HEK293 (cell line): ENCODE results near the gene GID8.

Experiments
- CTCF ChIA-PET: fragments of 350-600 bp; formaldehyde crosslinking; extraction: SDS; loops from one replicate; lab custom pipeline; 2021; ENCODE audit warnings: antibody characterized with exemption; lab: Yijun Ruan, JAX
- POLR2A ChIA-PET: fragments of 300-600 bp; formaldehyde crosslinking; extraction: SDS; loops from one replicate; lab custom pipeline; 2020; ENCODE audit warnings: antibody characterized with exemption, inconsistent platforms; lab: Yijun Ruan, JAX
- H3K27ac ChIP-seq: fragments of 200-500 bp; sonication (Bioruptor generic); 2 replicates; pipeline ENCODE4 v1.5.1; 2014; ENCODE audit warnings: low read depth, low read length, control low read depth, inconsistent platforms; ENCODE audit errors: extremely low read depth
- H3K36me3 ChIP-seq, 2 experiments: fragments of 200-500 bp in 1 of 2; sonication (Bioruptor generic) in 1 of 2; 1 replicate in 1 of 2; 2 replicates in 1 of 2; pipeline ENCODE4 v1.5.1; 2014 to 2017; ENCODE audit warnings: inconsistent platforms in 2 of 2, low read length in 2 of 2; ENCODE audit not compliant: control insufficient read depth in 2 of 2, insufficient read depth in 1 of 2
- H3K4me1 ChIP-seq: fragments of 200-500 bp; sonication (Bioruptor generic); 2 replicates; pipeline ENCODE4 v1.5.1; 2014; ENCODE audit warnings: mild to moderate bottlenecking, low read length, inconsistent platforms; ENCODE audit not compliant: control insufficient read depth, insufficient read depth
- H3K4me3 ChIP-seq: 2 replicates; pipeline ENCODE4 v1.5.1; 2011; ENCODE audit warnings: low read depth, mild to moderate bottlenecking, control low read depth, low read length, moderate library complexity
- H3K9me3 ChIP-seq: fragments of 200-500 bp; sonication (Bioruptor generic); 2 replicates; pipeline ENCODE4 v1.5.1; 2014; ENCODE audit warnings: low read depth, low read length, inconsistent platforms; ENCODE audit not compliant: control insufficient read depth, insufficient read depth
- GFI1B ChIP-seq: fragments of 450-650 bp; formaldehyde crosslinking; IDR thresholded peaks from 2 replicates; pipeline ENCODE4 v1.5.1; 2016; ENCODE audit warnings: missing biosample characterization, missing genetic modification characterization
- RBAK ChIP-seq: fragments of 450-650 bp; formaldehyde crosslinking; IDR thresholded peaks from 2 replicates; pipeline ENCODE4 v1.5.1; 2016; ENCODE audit warnings: missing biosample characterization, missing genetic modification characterization
- SCRT2 ChIP-seq: fragments of 450-650 bp; formaldehyde crosslinking; IDR thresholded peaks from 2 replicates; pipeline ENCODE4 v1.5.1; 2016; ENCODE audit warnings: missing biosample characterization, missing genetic modification characterization
- ZFP69B ChIP-seq: fragments of 450-650 bp; formaldehyde crosslinking; IDR thresholded peaks from 2 replicates; pipeline ENCODE4 v1.5.1; 2016; ENCODE audit warnings: missing biosample characterization, missing genetic modification characterization
- ZNF184 ChIP-seq: fragments of 450-650 bp; IDR thresholded peaks from 2 replicates; pipeline ENCODE4 v1.5.1; 2018; ENCODE audit warnings: missing biosample characterization, mild to moderate bottlenecking, missing genetic modification characterization
- ZNF211 ChIP-seq: fragments of 450-650 bp; formaldehyde crosslinking; IDR thresholded peaks from 2 replicates; pipeline ENCODE4 v1.5.1; 2016; ENCODE audit warnings: low read depth, missing biosample characterization, missing genetic modification characterization
- ZNF274 ChIP-seq, 2 experiments: fragments of 200-500 bp in 1 of 2; fragments of 450-650 bp in 1 of 2; sonication (Bioruptor generic) in 1 of 2; formaldehyde crosslinking in 1 of 2; IDR thresholded peaks; 2 replicates each; pipeline versions ENCODE4 v1.5.1 to v1.6.1; 2014 to 2016; ENCODE audit warnings: borderline replicate concordance in 1 of 2, inconsistent platforms in 1 of 2, low read length in 1 of 2, missing biosample characterization in 1 of 2, missing genetic modification characterization in 1 of 2
- ZNF311 ChIP-seq: fragments of 450-650 bp; formaldehyde crosslinking; IDR thresholded peaks from 2 replicates; pipeline ENCODE4 v1.5.1; 2017; ENCODE audit warnings: missing biosample characterization, missing genetic modification characterization, borderline replicate concordance
- ZNF549 ChIP-seq: fragments of 450-650 bp; IDR thresholded peaks from 2 replicates; pipeline ENCODE4 v1.5.1; 2018; ENCODE audit warnings: missing biosample characterization, missing genetic modification characterization, mild to moderate bottlenecking, inconsistent platforms, moderate library complexity
- ZNF658 ChIP-seq: fragments of 450-650 bp; formaldehyde crosslinking; IDR thresholded peaks from 2 replicates; pipeline ENCODE4; 2016; ENCODE audit warnings: missing biosample characterization, missing genetic modification characterization
- ZNF664 ChIP-seq: fragments of 450-650 bp; formaldehyde crosslinking; IDR thresholded peaks from 2 replicates; pipeline ENCODE4 v1.5.1; 2016; ENCODE audit warnings: missing biosample characterization, missing genetic modification characterization
- ZNF670 ChIP-seq: fragments of 450-650 bp; formaldehyde crosslinking; IDR thresholded peaks from 2 replicates; pipeline ENCODE4 v1.5.1; 2016; ENCODE audit warnings: missing biosample characterization, missing genetic modification characterization, low read depth
- ZNF747 ChIP-seq: fragments of 450-650 bp; formaldehyde crosslinking; IDR thresholded peaks from 2 replicates; pipeline ENCODE4 v1.5.1; 2016; ENCODE audit warnings: missing biosample characterization, missing genetic modification characterization
- ZNF791 ChIP-seq: fragments of 450-650 bp; formaldehyde crosslinking; IDR thresholded peaks from 2 replicates; pipeline ENCODE4 v1.5.1; 2016; ENCODE audit warnings: missing biosample characterization, missing genetic modification characterization
- ZXDB ChIP-seq: fragments of 450-650 bp; formaldehyde crosslinking; IDR thresholded peaks from 2 replicates; pipeline ENCODE4 v1.5.1; 2016; ENCODE audit warnings: missing biosample characterization, missing genetic modification characterization
- TF ChIP-seq, protein P1 (sequence below): fragments of 450-650 bp; IDR thresholded peaks from 2 replicates; pipeline ENCODE4 v1.5.1; 2018; ENCODE audit warnings: missing biosample characterization, mild to moderate bottlenecking, missing genetic modification characterization

Gene GID8

DNA sequence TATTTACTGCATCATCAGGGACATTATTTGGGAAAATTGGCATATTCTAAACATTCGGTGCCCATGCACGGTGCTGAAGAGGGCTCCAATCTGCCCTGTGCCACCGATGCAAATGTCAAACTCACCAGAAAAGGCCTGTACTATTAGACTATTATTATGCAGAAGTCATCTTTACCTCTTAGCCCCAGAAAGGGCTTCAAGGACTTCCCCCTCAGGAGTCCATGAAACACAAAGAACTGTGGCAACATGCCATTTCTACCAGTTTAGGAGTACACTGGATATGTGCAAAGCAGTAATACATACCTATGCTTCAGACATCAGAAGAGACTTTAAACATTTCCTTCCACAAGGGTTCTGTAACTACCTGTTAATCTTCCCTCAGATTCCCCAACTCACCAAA is 20.2 kb upstream of the GID8 start:
- Histone ChIP-seq H3K4me3 (no peak overlapping the region), H3K36me3 (peaks cover 2 to 9% of the 10 kb centered on the region in 2 experiments; a peak in 2 of 3 replicates), H3K9me3 (no peaks in the 10 kb centered on the region), H3K27ac (no peak overlapping the region), H3K4me1 (peaks cover 54% of the 10 kb centered on the region)
- TF ChIP-seq RBAK (tag by site-specific recombination) = no peak
- no peak for TF ChIP-seq ZNF670
- no peak for TF ChIP-seq ZNF184 (tag by site-specific recombination)
- TF ChIP-seq ZNF664 (tag by site-specific recombination) = no peak
- no peak for TF ChIP-seq ZNF791 (tag by site-specific recombination)
- no peak for TF ChIP-seq ZNF747 (tag by site-specific recombination)
- no peak for TF ChIP-seq ZNF274 (IDR thresholded peaks at IDR 0.05; ENCODE audit: low read length)
- no peak for TF ChIP-seq ZNF274 (tag by site-specific recombination; IDR thresholded peaks at IDR 0.05; ENCODE audit: borderline replicate concordance)
- peak; percentile 53; the same call in 1 of the 2 replicates for TF ChIP-seq SCRT2 (tag by site-specific recombination)
- no peak for TF ChIP-seq ZNF311
- POLR2A ChIA-PET = interaction anchor here (0.8 to 1.5 kb wide), 2 partner anchors 18 to 20 kb away, joined by 3 to 4 read pairs; partner anchors contain the start of gene GID8
- CTCF ChIA-PET = interaction anchor here (0.9 to 3.7 kb wide), 4 partner anchors 10 to 95 kb away, joined by 3 to 26 read pairs (median 5); no protein-coding TSS in a partner anchor

DNA sequence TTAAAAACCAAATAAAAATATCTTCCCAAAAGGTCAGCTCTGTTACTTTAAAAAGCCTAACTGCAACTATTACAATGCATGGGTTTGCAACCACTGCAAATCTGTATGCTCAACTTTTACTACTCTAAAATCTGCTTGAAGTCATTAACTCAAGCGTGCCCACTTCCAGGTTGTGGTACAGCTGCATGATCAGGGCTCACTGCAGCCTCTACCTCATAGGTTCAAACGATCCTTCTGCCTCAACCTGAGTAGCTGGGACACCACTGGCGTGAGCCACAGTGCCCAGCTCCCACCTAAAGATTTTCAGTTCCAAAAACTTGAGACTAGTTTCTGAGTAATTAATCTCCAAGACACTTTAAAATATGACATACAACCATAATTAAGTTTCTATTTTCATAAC is 19.8 kb upstream of the GID8 start:
- Histone ChIP-seq H3K36me3 (peaks cover 0 to 5% of the 10 kb centered on the region in 2 experiments; a peak in 1 of 3 replicates), H3K4me3 (no peak overlapping the region), H3K4me1 (peaks cover 53% of the 10 kb centered on the region), H3K27ac (no peak overlapping the region), H3K9me3 (no peaks in the 10 kb centered on the region)
- ChIA-PET CTCF (interaction anchor here (0.9 to 3.7 kb wide), 4 partner anchors 11 to 95 kb away, joined by 3 to 26 read pairs (median 5); no protein-coding TSS in a partner anchor), POLR2A (interaction anchor here (1.5 kb wide), 1 partner anchor 17 kb away, joined by 4 read pairs; no protein-coding TSS in a partner anchor)
- TF ChIP-seq, protein P1, sequence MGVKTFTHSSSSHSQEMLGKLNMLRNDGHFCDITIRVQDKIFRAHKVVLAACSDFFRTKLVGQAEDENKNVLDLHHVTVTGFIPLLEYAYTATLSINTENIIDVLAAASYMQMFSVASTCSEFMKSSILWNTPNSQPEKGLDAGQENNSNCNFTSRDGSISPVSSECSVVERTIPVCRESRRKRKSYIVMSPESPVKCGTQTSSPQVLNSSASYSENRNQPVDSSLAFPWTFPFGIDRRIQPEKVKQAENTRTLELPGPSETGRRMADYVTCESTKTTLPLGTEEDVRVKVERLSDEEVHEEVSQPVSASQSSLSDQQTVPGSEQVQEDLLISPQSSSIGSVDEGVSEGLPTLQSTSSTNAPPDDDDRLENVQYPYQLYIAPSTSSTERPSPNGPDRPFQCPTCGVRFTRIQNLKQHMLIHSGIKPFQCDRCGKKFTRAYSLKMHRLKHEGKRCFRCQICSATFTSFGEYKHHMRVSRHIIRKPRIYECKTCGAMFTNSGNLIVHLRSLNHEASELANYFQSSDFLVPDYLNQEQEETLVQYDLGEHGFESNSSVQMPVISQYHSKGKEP (tag by site-specific recombination) = peak; percentile 96
- TF ChIP-seq ZNF664 (tag by site-specific recombination) = no peak
- TF ChIP-seq GFI1B = 0 out of 2 replicates have a peak, but pooled peaks have one; percentile 38
- 0 out of 2 replicates have a peak, but pooled peaks have one; percentile 3 for TF ChIP-seq SCRT2 (tag by site-specific recombination)

DNA sequence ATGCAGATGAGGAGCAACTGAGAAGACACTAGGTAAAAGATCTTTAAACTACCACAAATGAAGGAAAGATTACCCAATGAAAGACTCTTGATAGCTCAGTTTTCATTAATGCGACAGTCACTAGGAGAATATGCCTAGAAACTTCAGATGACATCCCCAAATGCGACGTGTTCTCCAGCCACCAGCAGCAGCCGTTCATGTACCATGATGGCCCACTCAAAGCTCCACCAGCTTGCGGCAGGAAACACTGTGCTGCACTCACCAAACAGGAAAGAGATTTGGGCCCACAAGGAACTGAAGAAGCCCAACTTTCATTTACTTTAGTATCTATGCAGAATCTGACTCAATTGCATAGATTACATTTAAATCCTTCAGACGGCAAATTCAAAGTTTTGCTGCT is 19.1 kb upstream of the GID8 start:
- no peaks in the 10 kb centered on the region for H3K36me3 ChIP-seq
- no peak for TF ChIP-seq ZNF549
- TF ChIP-seq ZNF211 (tag by site-specific recombination) = no peak
- TF ChIP-seq GFI1B = no peak
- no peak for TF ChIP-seq ZNF658 (tag by site-specific recombination)
- no peak for TF ChIP-seq ZXDB
- no peak for TF ChIP-seq ZFP69B
- TF ChIP-seq, protein P1 (tag by site-specific recombination) = 0 out of 2 replicates have a peak, but pooled peaks have one; percentile 52
- no peak overlapping the region for H3K27ac ChIP-seq
- ChIA-PET CTCF (interaction anchor here (0.5 to 3.7 kb wide), 4 partner anchors 8 to 91 kb away, joined by 3 to 26 read pairs (median 3); no protein-coding TSS in a partner anchor), POLR2A (no interaction called here)
- no peak overlapping the region for H3K4me3 ChIP-seq
- H3K4me1 ChIP-seq = peaks cover 55% of the 10 kb centered on the region
- H3K9me3 ChIP-seq = no peaks in the 10 kb centered on the region
